ENCODE measurements around the gene CCDC85A. TPM values are rescaled to one million over a fixed set of nuclear protein-coding genes. Genes with fewer than 3 reads are reported as not detected.

Gene CCDC85A
- total and polyA plus RNA-seq, 12 donors, result 0.13 to 1.1 (median 0.65) TPM; not detected in 1

GRCh38 chr2:56416500-56417176 is 232.8 kb downstream of the CCDC85A start:
- H3K36me3 ChIP-seq (replicated peaks in 1 of 2), result no peaks in the 10 kb centered on the region
- WGBS, 4 donors, result 61 to 81% (median 73%) methylated on average over 1 of the region's 1 CpG
- no peak for TF ChIP-seq POLR2A (IDR thresholded peaks at IDR 0.05)
- no peaks in the 10 kb centered on the region for H3K9me3 ChIP-seq (replicated peaks in 1 of 3)
- no peaks in the 10 kb centered on the region for H3K27me3 ChIP-seq
- no peak for DNase-seq
- no peak overlapping the region for H3K4me3 ChIP-seq
- H3K27ac ChIP-seq, result no peak overlapping the region
- intact Hi-C loops (cut with DNase I), result no loop called here
- H3K4me1 ChIP-seq (replicated peaks in 1 of 2), result no peaks in the 10 kb centered on the region

Small RNA genes lying within 50 kb of the gene (small RNA-seq; reads per million reads assigned to genes)
- gene RNA5SP93, result 0 reads per million in 2 donors
